T-helper 2 cell (primary cell): ENCODE results near the gene ZBTB20.
"Not testable (repeated sequence)": the region's sequence is repeated elsewhere in the genome, so short reads cannot be mapped to it uniquely, and the experiment has no call there.

Experiments
- DNase-seq, 5 experiments: peaks; one replicate each; pipeline versions ENCODE4 v3.0.0 to v3.0.0-alpha.2; 2012 to 2022

The ZBTB20 gene

GRCh38 chr3:115147329-115148141, 447 bp upstream of the ZBTB20 start:
- DNase-seq: peak; percentile 84 to 100 (median 94)

- DNase-seq: peak in 4 of 5 experiments; percentile 15 to 84 (median 48)
Measured at GRCh38 chr3:115146032-115146417, 1.1 kb downstream of the ZBTB20 start.

GRCh38 chr3:115141033-115141757, 5.9 kb downstream of the ZBTB20 start:
- no peak for DNase-seq

GRCh38 chr3:115139072-115139471, 8.0 kb downstream of the ZBTB20 start:
- DNase-seq: no peak

- DNase-seq: no peak
Measured at GRCh38 chr3:115134648-115135347, 12.3 kb downstream of the ZBTB20 start.

GRCh38 chr3:115127208-115127607, 19.9 kb downstream of the ZBTB20 start:
- no peak for DNase-seq

GRCh38 chr3:115120597-115120996, 26.5 kb downstream of the ZBTB20 start:
- no peak for DNase-seq

- DNase-seq: no peak
Measured at GRCh38 chr3:115113367-115113766, 33.7 kb downstream of the ZBTB20 start.

GRCh38 chr3:115111632-115112031, 35.5 kb downstream of the ZBTB20 start:
- DNase-seq: no peak

GRCh38 chr3:115110830-115111229, 36.3 kb downstream of the ZBTB20 start:
- DNase-seq: no peak

GRCh38 chr3:115110066-115110465, 37.0 kb downstream of the ZBTB20 start:
- not testable (repeated sequence) for DNase-seq

GRCh38 chr3:115108614-115109013, 38.5 kb downstream of the ZBTB20 start:
- no peak for DNase-seq

GRCh38 chr3:115102046-115102445, 45.0 kb downstream of the ZBTB20 start:
- DNase-seq: no peak

GRCh38 chr3:115100806-115101205, 46.3 kb downstream of the ZBTB20 start:
- DNase-seq: no peak

- peak in 2 of 5 experiments; percentile 58 to 78 for DNase-seq
Measured at GRCh38 chr3:115099986-115100571, 47.0 kb downstream of the ZBTB20 start.

- no peak for DNase-seq
Measured at GRCh38 chr3:115099134-115099985, 47.7 kb downstream of the ZBTB20 start.

- DNase-seq: no peak
Measured at GRCh38 chr3:115098354-115099073, 48.6 kb downstream of the ZBTB20 start.

GRCh38 chr3:115095236-115095635, 51.9 kb downstream of the ZBTB20 start:
- no peak for DNase-seq

GRCh38 chr3:115092220-115092791, 54.8 kb downstream of the ZBTB20 start:
- peak; percentile 17 to 49 (median 33) for DNase-seq

GRCh38 chr3:115090712-115091111, 56.4 kb downstream of the ZBTB20 start:
- no peak for DNase-seq

- no peak for DNase-seq
Measured at GRCh38 chr3:115089481-115089880, 57.6 kb downstream of the ZBTB20 start.
